ENCODE measurements around the gene GPR61. TPM values are rescaled to one million over a fixed set of nuclear protein-coding genes. Genes with fewer than 3 reads are reported as not detected.

Gene GPR61
- total RNA-seq, 5 donors from 2014 or later (not counting 1 experiment from before 2014, with no cell fraction given) = 0.16 to 0.75 (median 0.39) TPM

DNA sequence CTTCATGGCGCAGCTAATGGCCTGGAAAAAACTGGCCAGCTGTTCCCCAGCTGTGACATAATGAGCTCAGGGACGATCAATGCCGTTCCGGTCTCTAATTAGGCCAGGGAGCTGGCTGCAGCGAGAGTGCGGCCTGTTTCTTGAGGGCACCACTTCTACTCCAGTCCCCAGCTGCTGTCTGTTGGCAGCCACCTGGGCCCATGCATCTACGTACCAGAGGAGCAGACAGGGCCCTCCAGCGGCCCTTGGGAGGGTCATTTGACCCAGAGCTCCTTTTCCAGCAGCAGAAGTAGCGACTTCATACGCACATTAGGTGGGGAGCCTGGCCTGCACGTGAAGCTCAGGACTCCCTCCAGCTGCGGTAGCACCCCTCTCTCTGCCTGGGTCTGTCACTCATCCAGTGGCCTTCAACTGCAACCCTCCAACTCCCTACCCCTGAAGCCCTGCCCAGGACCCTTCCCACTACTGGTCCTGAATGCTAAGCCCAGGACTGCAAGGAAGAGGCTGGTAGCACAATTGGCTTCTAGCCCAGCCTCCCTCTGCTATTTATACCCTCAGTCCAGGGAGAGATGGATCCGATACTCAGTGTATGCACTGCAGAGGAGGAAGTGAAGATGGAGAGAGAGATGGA is 9.1 kb upstream of the GPR61 start:
- no peaks in the 10 kb centered on the region for H3K36me3 ChIP-seq (ENCODE audit: control insufficient read depth in 2 of 2, extremely low read depth in 1 of 2, insufficient read depth in 1 of 2, low read length in 1 of 2)
- no peaks in the 10 kb centered on the region for H3K9me3 ChIP-seq
- H3K9me3 Mint-ChIP-seq = no peaks in the 10 kb centered on the region
- WGBS (ENCODE audit: insufficient coverage) = 89% methylated on average over 13 of the region's 13 CpGs
- DNase-seq = no peak
- no peaks in the 10 kb centered on the region for H3K27me3 Mint-ChIP-seq
- CTCF ChIA-PET = interaction anchor here (1.0 to 9.4 kb wide), 5 partner anchors 15 to 35 kb away, joined by 3 to 375 read pairs (median 15); partner anchors contain the start of genes CYB561D1 (in 2 of the 2) and AMIGO1 (in 1 of the 2)
- H3K36me3 Mint-ChIP-seq = no peaks in the 10 kb centered on the region
- ATAC-seq (replicated peaks in 1 of 4) = no peak
- H3K4me1 Mint-ChIP-seq = peaks cover 30 to 38% (median 31%) of the 10 kb centered on the region in 3 donors
- H3K4me3 ChIP-seq (ENCODE audit: control insufficient read depth in 1 of 2, extremely low read depth in 1 of 2, low read length in 1 of 2) = no peak overlapping the region
- peaks cover 0 to 5% of the 10 kb centered on the region in 2 experiments for H3K27me3 ChIP-seq (replicated peaks in 1 of 2; ENCODE audit: control insufficient read depth in 2 of 2, extremely low read depth in 1 of 2, insufficient read depth in 2 of 2, low read length in 1 of 2)
- POLR2A ChIA-PET = interaction anchor here (1.2 to 1.4 kb wide), 2 partner anchors 16 to 28 kb away, joined by 3 read pairs; no protein-coding TSS in a partner anchor
- peak overlapping the region in 1 of 3 donors; percentile 74 for H3K4me3 Mint-ChIP-seq
- peak overlapping the region; percentile 64 to 88 for H3K27ac Mint-ChIP-seq
- peaks cover 10 to 31% of the 10 kb centered on the region in 2 experiments for H3K4me1 ChIP-seq (ENCODE audit: control insufficient read depth in 1 of 2, extremely low read depth in 1 of 2, insufficient read depth in 2 of 2, low read length in 2 of 2)
- H3K27ac ChIP-seq (ENCODE audit: low read length) = no peak overlapping the region

GRCh38 chr1:109531380-109531779 is 8.3 kb upstream of the GPR61 start:
- Histone ChIP-seq H3K36me3 (ENCODE audit: control insufficient read depth in 2 of 2, extremely low read depth in 1 of 2, insufficient read depth in 1 of 2, low read length in 1 of 2) (no peaks in the 10 kb centered on the region), H3K9me3 (no peaks in the 10 kb centered on the region), H3K27ac (ENCODE audit: low read length) (no peak overlapping the region), H3K27me3 (replicated peaks in 1 of 2; ENCODE audit: control insufficient read depth in 2 of 2, extremely low read depth in 1 of 2, insufficient read depth in 2 of 2, low read length in 1 of 2) (peaks cover 0 to 5% of the 10 kb centered on the region in 2 experiments), H3K4me3 (ENCODE audit: control insufficient read depth in 1 of 2, extremely low read depth in 1 of 2, low read length in 1 of 2) (no peak overlapping the region), H3K4me1 (ENCODE audit: control insufficient read depth in 1 of 2, extremely low read depth in 1 of 2, insufficient read depth in 2 of 2, low read length in 2 of 2) (peaks cover 10 to 31% of the 10 kb centered on the region in 2 experiments)
- CTCF ChIA-PET = interaction anchor here (0.9 to 9.4 kb wide), 23 partner anchors 12 to 265 kb away, joined by 3 to 375 read pairs (median 11); partner anchors contain the start of genes CYB561D1 (in 2 of the 2), PSRC1 (in 2 of the 2), AMIGO1 (in 1 of the 2) and ATXN7L2 (in 1 of the 2)
- Mint-ChIP-seq H3K4me3 (peak overlapping the region; percentile 3 to 74 (median 14)), H3K27ac (peak overlapping the region; percentile 64 to 88), H3K27me3 (no peaks in the 10 kb centered on the region), H3K36me3 (no peaks in the 10 kb centered on the region), H3K9me3 (no peaks in the 10 kb centered on the region), H3K4me1 (peaks cover 30 to 33% (median 31%) of the 10 kb centered on the region in 3 donors)
- ATAC-seq (replicated peaks in 1 of 4) (no peak), DNase-seq (no peak)
- POLR2A ChIA-PET = interaction anchor here (0.6 to 0.7 kb wide), 2 partner anchors 248 to 254 kb away, joined by 3 read pairs; no protein-coding TSS in a partner anchor
- 88% methylated on average over 1 of the region's 4 CpGs for WGBS (ENCODE audit: insufficient coverage)

DNA sequence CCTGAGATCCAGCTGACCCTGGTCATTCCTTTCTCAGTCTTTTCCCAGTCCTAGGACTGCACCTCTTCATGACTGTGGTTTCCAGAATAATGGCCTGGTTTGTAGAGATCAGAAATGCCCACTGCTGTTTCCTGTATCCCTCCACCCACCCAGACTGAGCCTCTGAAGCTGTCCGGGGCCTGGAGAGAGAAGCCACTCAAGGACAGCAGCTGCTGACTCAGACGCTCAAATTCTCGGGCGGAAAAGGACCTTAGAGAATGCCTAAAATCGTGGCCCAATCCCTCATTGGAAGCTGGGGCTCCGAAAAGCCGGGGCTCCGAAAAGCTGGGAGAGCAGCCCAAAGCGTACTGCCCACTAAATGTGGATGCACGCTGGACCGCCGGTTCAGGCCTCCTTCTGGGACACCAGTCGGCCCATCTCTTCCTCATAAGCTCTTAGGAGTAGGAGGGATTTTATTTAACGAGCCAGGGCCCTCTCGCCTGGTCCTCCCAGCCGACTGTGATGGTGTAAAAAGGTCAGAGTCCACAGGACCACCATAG is 7.8 kb upstream of the GPR61 start:
- H3K4me3 ChIP-seq (ENCODE audit: control insufficient read depth in 1 of 2, extremely low read depth in 1 of 2, low read length in 1 of 2) = peak overlapping the region in 1 of 2 donors; percentile 2
- H3K27ac Mint-ChIP-seq = peak overlapping the region in 1 of 2 donors; percentile 88
- no peaks in the 10 kb centered on the region for H3K36me3 ChIP-seq (ENCODE audit: control insufficient read depth in 2 of 2, extremely low read depth in 1 of 2, insufficient read depth in 1 of 2, low read length in 1 of 2)
- CTCF ChIA-PET = interaction anchor here (0.5 to 9.4 kb wide), 35 partner anchors 7 to 437 kb away, joined by 3 to 375 read pairs (median 8); partner anchors contain the start of genes ATXN7L2 (in 2 of the 2), CYB561D1 (in 2 of the 2), PSRC1 (in 2 of the 2) and AMIGO1 (in 1 of the 2)
- POLR2A ChIA-PET = interaction anchor here (0.5 to 1.2 kb wide), 5 partner anchors 22 to 254 kb away, joined by 3 read pairs; no protein-coding TSS in a partner anchor
- no peak overlapping the region for H3K27ac ChIP-seq (ENCODE audit: low read length)
- peak overlapping the region in 2 of 3 donors; percentile 74 to 80 for H3K4me3 Mint-ChIP-seq
- peaks cover 30 to 33% (median 31%) of the 10 kb centered on the region in 3 donors for H3K4me1 Mint-ChIP-seq
- ATAC-seq (replicated peaks in 1 of 4) (no peak), DNase-seq (no peak)
- no peaks in the 10 kb centered on the region for H3K9me3 Mint-ChIP-seq
- no peaks in the 10 kb centered on the region for H3K9me3 ChIP-seq
- 65% methylated on average over 13 of the region's 16 CpGs for WGBS (ENCODE audit: insufficient coverage)
- H3K27me3 ChIP-seq (replicated peaks in 1 of 2; ENCODE audit: control insufficient read depth in 2 of 2, extremely low read depth in 1 of 2, insufficient read depth in 2 of 2, low read length in 1 of 2) = peaks cover 0 to 5% of the 10 kb centered on the region in 2 experiments
- H3K27me3 Mint-ChIP-seq = no peaks in the 10 kb centered on the region
- peaks cover 10 to 31% of the 10 kb centered on the region in 2 experiments for H3K4me1 ChIP-seq (ENCODE audit: control insufficient read depth in 1 of 2, extremely low read depth in 1 of 2, insufficient read depth in 2 of 2, low read length in 2 of 2)
- no peaks in the 10 kb centered on the region for H3K36me3 Mint-ChIP-seq

DNA sequence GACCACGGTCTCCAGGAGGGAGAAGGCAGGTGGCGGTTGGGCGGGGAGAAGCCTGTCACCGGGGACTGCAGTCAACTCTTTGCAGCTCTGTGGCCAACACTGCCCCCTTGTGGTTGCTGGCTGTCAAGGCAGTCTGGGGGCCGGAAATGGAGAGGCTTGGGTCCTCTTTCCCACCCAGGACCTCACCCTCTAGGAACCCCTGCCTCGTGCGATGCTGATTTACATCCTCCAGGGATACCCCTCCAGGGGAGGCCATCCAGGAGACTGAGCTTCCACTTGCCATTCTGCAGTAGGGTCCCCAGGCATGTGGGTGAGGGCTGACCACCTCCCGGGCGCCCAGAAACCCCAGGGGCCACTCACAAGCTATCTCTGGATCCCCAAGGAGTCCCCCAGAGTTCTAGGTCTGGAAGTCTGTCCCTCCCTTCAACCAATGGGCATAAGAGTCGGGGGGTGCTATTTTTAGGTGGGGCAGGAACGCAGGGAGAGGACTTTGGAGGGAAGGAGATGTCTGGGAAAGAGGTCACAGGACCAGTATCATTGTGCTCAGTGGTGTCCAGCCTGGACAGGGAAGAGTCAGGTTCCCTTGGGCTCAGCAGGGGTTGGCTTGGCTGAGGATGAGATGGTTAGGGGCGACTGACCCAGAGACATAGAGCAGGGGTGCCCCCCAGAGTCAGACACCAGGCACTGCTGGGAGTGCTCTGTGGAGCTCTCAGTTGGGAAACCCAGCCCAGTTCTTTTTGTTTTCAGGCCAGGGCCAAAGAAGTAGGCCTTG is 7.1 kb upstream of the GPR61 start:
- H3K4me3 Mint-ChIP-seq = peak overlapping the region; percentile 74 to 80 (median 77)
- POLR2A ChIA-PET = interaction anchor here (0.5 to 1.2 kb wide), 6 partner anchors 22 to 176 kb away, joined by 3 to 8 read pairs (median 3); partner anchors contain the start of gene PSMA5 (in 1 of the 2)

GRCh38 chr1:109534307-109534858 is 5.3 kb upstream of the GPR61 start:
- no peaks in the 10 kb centered on the region for H3K36me3 Mint-ChIP-seq
- ChIA-PET POLR2A (interaction anchor here in 1 of 2 donors (0.6 kb wide), 2 partner anchors 43 to 193 kb away, joined by 3 read pairs; no protein-coding TSS in a partner anchor), CTCF (interaction anchor here (0.7 to 9.4 kb wide), 6 partner anchors 14 to 272 kb away, joined by 3 to 375 read pairs (median 8); partner anchors contain the start of genes CYB561D1 (in 2 of the 2) and GNAI3 (in 1 of the 2))
- Histone ChIP-seq H3K36me3 (ENCODE audit: control insufficient read depth in 2 of 2, extremely low read depth in 1 of 2, insufficient read depth in 1 of 2, low read length in 1 of 2) (no peaks in the 10 kb centered on the region), H3K4me1 (ENCODE audit: control insufficient read depth in 1 of 2, extremely low read depth in 1 of 2, insufficient read depth in 2 of 2, low read length in 2 of 2) (peaks cover 10 to 31% of the 10 kb centered on the region in 2 experiments), H3K27me3 (replicated peaks in 1 of 2; ENCODE audit: control insufficient read depth in 2 of 2, extremely low read depth in 1 of 2, insufficient read depth in 2 of 2, low read length in 1 of 2) (peaks cover 0 to 5% of the 10 kb centered on the region in 2 experiments), H3K27ac (ENCODE audit: low read length) (no peak overlapping the region), H3K9me3 (no peaks in the 10 kb centered on the region), H3K4me3 (ENCODE audit: control insufficient read depth in 1 of 2, extremely low read depth in 1 of 2, low read length in 1 of 2) (no peak overlapping the region)
- WGBS (ENCODE audit: insufficient coverage) = 88% methylated on average over 1 of the region's 1 CpG
- no peak overlapping the region for H3K4me3 Mint-ChIP-seq
- H3K9me3 Mint-ChIP-seq = no peaks in the 10 kb centered on the region
- DNase-seq (no peak), ATAC-seq (replicated peaks in 1 of 4) (no peak)
- no peak overlapping the region for H3K27ac Mint-ChIP-seq
- H3K4me1 Mint-ChIP-seq = peaks cover 30 to 33% (median 31%) of the 10 kb centered on the region in 3 donors
- H3K27me3 Mint-ChIP-seq = no peaks in the 10 kb centered on the region

More for the DNA sequence above, 7.1 kb upstream of the GPR61 start:
- Mint-ChIP-seq H3K9me3 (no peaks in the 10 kb centered on the region), H3K27me3 (no peaks in the 10 kb centered on the region), H3K36me3 (no peaks in the 10 kb centered on the region), H3K27ac (peak overlapping the region; percentile 88 to 90), H3K4me1 (peaks cover 30 to 33% (median 31%) of the 10 kb centered on the region in 3 donors)
- peaks cover 0 to 5% of the 10 kb centered on the region in 2 experiments for H3K27me3 ChIP-seq (replicated peaks in 1 of 2; ENCODE audit: control insufficient read depth in 2 of 2, extremely low read depth in 1 of 2, insufficient read depth in 2 of 2, low read length in 1 of 2)
- H3K27ac ChIP-seq (ENCODE audit: low read length) = peak overlapping the region; percentile 30
- WGBS (ENCODE audit: insufficient coverage) = 0% methylated on average over 8 of the region's 12 CpGs
- peaks cover 10 to 31% of the 10 kb centered on the region in 2 experiments for H3K4me1 ChIP-seq (ENCODE audit: control insufficient read depth in 1 of 2, extremely low read depth in 1 of 2, insufficient read depth in 2 of 2, low read length in 2 of 2)
- H3K4me3 ChIP-seq (ENCODE audit: control insufficient read depth in 1 of 2, extremely low read depth in 1 of 2, low read length in 1 of 2) = peak overlapping the region; percentile 2 to 42
- DNase-seq = peak; percentile 70 to 94 (median 86)
- no peaks in the 10 kb centered on the region for H3K36me3 ChIP-seq (ENCODE audit: control insufficient read depth in 2 of 2, extremely low read depth in 1 of 2, insufficient read depth in 1 of 2, low read length in 1 of 2)
- ATAC-seq (replicated peaks in 1 of 4) = peak; percentile 89 to 90 (median 90)
- CTCF ChIA-PET = interaction anchor here (0.5 to 9.4 kb wide), 43 partner anchors 8 to 436 kb away, joined by 3 to 375 read pairs (median 6); partner anchors contain the start of genes ATXN7L2 (in 2 of the 2), CYB561D1 (in 2 of the 2), PSRC1 (in 2 of the 2) and AMIGO1 (in 1 of the 2)
- H3K9me3 ChIP-seq = no peaks in the 10 kb centered on the region

Data from T-cell (primary cell).